ENCODE data around the gene CCDC6.
"Not testable (repeated sequence)": the region's sequence is repeated elsewhere in the genome, so short reads cannot be mapped to it uniquely, and the experiment has no call there.

CCDC6 gene

GRCh38 chr10:59793919-59794318 lies 112.4 kb downstream of the CCDC6 start:
- no peak for DNase-seq (ENCODE audit: low read depth, low spot score)
- no peak overlapping the region for H3K4me3 ChIP-seq (ENCODE audit: low read length)

GRCh38 chr10:59792812-59793211 lies 113.5 kb downstream of the CCDC6 start:
- DNase-seq (ENCODE audit: low read depth, low spot score) = no peak
- H3K4me3 ChIP-seq (ENCODE audit: low read length) = no peak overlapping the region

- no peak for DNase-seq (ENCODE audit: low read depth, low spot score)
- H3K4me3 ChIP-seq (ENCODE audit: low read length) = no peak overlapping the region
These were observed 114.8 kb downstream of the CCDC6 start for GRCh38 chr10:59791601-59792000.

- not testable (repeated sequence) for DNase-seq (ENCODE audit: low read depth, low spot score); H3K4me3 ChIP-seq (ENCODE audit: low read length)
These were observed 116.3 kb downstream of the CCDC6 start for GRCh38 chr10:59790080-59790479.

GRCh38 chr10:59788914-59789313 lies 117.4 kb downstream of the CCDC6 start:
- DNase-seq (ENCODE audit: low read depth, low spot score); H3K4me3 ChIP-seq (ENCODE audit: low read length): not testable (repeated sequence)

GRCh38 chr10:59787032-59787431 lies 119.3 kb downstream of the CCDC6 start:
- not testable (repeated sequence) for H3K4me3 ChIP-seq (ENCODE audit: low read length); DNase-seq (ENCODE audit: low read depth, low spot score)

- not testable (repeated sequence) for DNase-seq (ENCODE audit: low read depth, low spot score); H3K4me3 ChIP-seq (ENCODE audit: low read length)
These were observed 120.9 kb downstream of the CCDC6 start for GRCh38 chr10:59785476-59785875.

- no peak overlapping the region for H3K4me3 ChIP-seq (ENCODE audit: low read length)
- no peak for DNase-seq (ENCODE audit: low read depth, low spot score)
These were observed 124.8 kb downstream of the CCDC6 start for GRCh38 chr10:59781511-59781910.

- no peak for DNase-seq (ENCODE audit: low read depth, low spot score)
- H3K4me3 ChIP-seq (ENCODE audit: low read length) = no peak overlapping the region
These were observed 126.4 kb downstream of the CCDC6 start for GRCh38 chr10:59779756-59780533.

- no peak overlapping the region for H3K4me3 ChIP-seq (ENCODE audit: low read length)
- DNase-seq (ENCODE audit: low read depth, low spot score) = no peak
These were observed 131.9 kb downstream of the CCDC6 start for GRCh38 chr10:59774451-59774850.

- DNase-seq (ENCODE audit: low read depth, low spot score) = no peak
These were observed 133.3 kb downstream of the CCDC6 start for GRCh38 chr10:59773088-59773487.

GRCh38 chr10:59771162-59771807 lies 135.1 kb downstream of the CCDC6 start:
- no peak for DNase-seq (ENCODE audit: low read depth, low spot score)
- no peak overlapping the region for H3K4me3 ChIP-seq (ENCODE audit: low read length)

More at GRCh38 chr10:59773088-59773487, 133.3 kb downstream of the CCDC6 start:
- no peak overlapping the region for H3K4me3 ChIP-seq (ENCODE audit: low read length)

GRCh38 chr10:59770689-59771088 lies 135.7 kb downstream of the CCDC6 start:
- DNase-seq (ENCODE audit: low read depth, low spot score) = no peak
- no peak overlapping the region for H3K4me3 ChIP-seq (ENCODE audit: low read length)

- no peak overlapping the region for H3K4me3 ChIP-seq (ENCODE audit: low read length)
- DNase-seq (ENCODE audit: low read depth, low spot score) = no peak
These were observed 143.9 kb downstream of the CCDC6 start for GRCh38 chr10:59762505-59762904.

GRCh38 chr10:59757966-59758365 lies 148.4 kb downstream of the CCDC6 start:
- no peak overlapping the region for H3K4me3 ChIP-seq (ENCODE audit: low read length)
- DNase-seq (ENCODE audit: low read depth, low spot score) = no peak

GRCh38 chr10:59754951-59755350 lies 151.4 kb downstream of the CCDC6 start:
- no peak overlapping the region for H3K4me3 ChIP-seq (ENCODE audit: low read length)
- DNase-seq (ENCODE audit: low read depth, low spot score) = no peak

GRCh38 chr10:59753267-59753666 lies 153.1 kb downstream of the CCDC6 start, which contains the start of gene MRLN:
TSS of gene MRLN (minus strand) at chr10:59753455.
- DNase-seq (ENCODE audit: low read depth, low spot score) = no peak
- no peak within 1 kb of the TSS for H3K4me3 ChIP-seq (ENCODE audit: low read length)

- H3K4me3 ChIP-seq (ENCODE audit: low read length) = no peak overlapping the region
- no peak for DNase-seq (ENCODE audit: low read depth, low spot score)
These were observed 153.9 kb downstream of the CCDC6 start for GRCh38 chr10:59752278-59752940.

- no peak for DNase-seq (ENCODE audit: low read depth, low spot score)
- no peak overlapping the region for H3K4me3 ChIP-seq (ENCODE audit: low read length)
These were observed 156.0 kb downstream of the CCDC6 start for GRCh38 chr10:59750155-59750945.
